HG03521 (cell line): Measurements from ENCODE around the gene CACHD1.

Source experiments
- ATAC-seq: cut with Tn5 transposase; IDR thresholded peaks from one replicate; pipeline ENCODE4 v1.9.1; 2021; ENCODE audit warnings: mild to moderate bottlenecking, moderate library complexity; ENCODE audit not compliant: unreplicated experiment

The CACHD1 gene

GRCh38 chr1:64545118-64545843, 75.4 kb downstream of the CACHD1 start:
- no peak for ATAC-seq

- ATAC-seq: no peak
Measured at GRCh38 chr1:64546013-64546412, 76.1 kb downstream of the CACHD1 start.

- no peak for ATAC-seq
Measured at GRCh38 chr1:64549464-64550239, 79.7 kb downstream of the CACHD1 start.

GRCh38 chr1:64550510-64550909, 80.6 kb downstream of the CACHD1 start:
- ATAC-seq: no peak

GRCh38 chr1:64550946-64551605, 81.1 kb downstream of the CACHD1 start:
- ATAC-seq: no peak

- ATAC-seq: no peak
Measured at GRCh38 chr1:64553285-64553684, 83.4 kb downstream of the CACHD1 start.

- ATAC-seq: no peak
Measured at GRCh38 chr1:64555947-64556346, 86.0 kb downstream of the CACHD1 start.

GRCh38 chr1:64561993-64562392, 92.1 kb downstream of the CACHD1 start:
- ATAC-seq: no peak

- ATAC-seq: no peak
Measured at GRCh38 chr1:64563958-64564565, 94.1 kb downstream of the CACHD1 start.

- no peak for ATAC-seq
Measured at GRCh38 chr1:64564891-64565290, 95.0 kb downstream of the CACHD1 start.

GRCh38 chr1:64567426-64568170, 97.7 kb downstream of the CACHD1 start:
- no peak for ATAC-seq

GRCh38 chr1:64568171-64568450, 98.2 kb downstream of the CACHD1 start:
- no peak for ATAC-seq

GRCh38 chr1:64569411-64569810, 99.5 kb downstream of the CACHD1 start:
- no peak for ATAC-seq

GRCh38 chr1:64570267-64570855, 100.4 kb downstream of the CACHD1 start:
- ATAC-seq: no peak

GRCh38 chr1:64572222-64572900, 102.4 kb downstream of the CACHD1 start:
- ATAC-seq: no peak

GRCh38 chr1:64574301-64574700, 104.4 kb downstream of the CACHD1 start:
- no peak for ATAC-seq

GRCh38 chr1:64575881-64576676, 106.2 kb downstream of the CACHD1 start:
- ATAC-seq: no peak

- ATAC-seq: no peak
Measured at GRCh38 chr1:64578270-64578973, 108.5 kb downstream of the CACHD1 start.

- no peak for ATAC-seq
Measured at GRCh38 chr1:64579767-64580166, 109.8 kb downstream of the CACHD1 start.
